CD4-positive, alpha-beta T cell treated with Interleukin-6 for 4 hours (primary cell): ENCODE results near the gene MREG.
"Not testable (repeated sequence)": the region's sequence is repeated elsewhere in the genome, so short reads cannot be mapped to it uniquely, and the experiment has no call there.

Source experiments
- DNase-seq: peaks from one replicate; pipeline ENCODE4 v3.0.0-alpha.2; 2020; ENCODE audit warnings: mixed read lengths

Gene MREG

DNA sequence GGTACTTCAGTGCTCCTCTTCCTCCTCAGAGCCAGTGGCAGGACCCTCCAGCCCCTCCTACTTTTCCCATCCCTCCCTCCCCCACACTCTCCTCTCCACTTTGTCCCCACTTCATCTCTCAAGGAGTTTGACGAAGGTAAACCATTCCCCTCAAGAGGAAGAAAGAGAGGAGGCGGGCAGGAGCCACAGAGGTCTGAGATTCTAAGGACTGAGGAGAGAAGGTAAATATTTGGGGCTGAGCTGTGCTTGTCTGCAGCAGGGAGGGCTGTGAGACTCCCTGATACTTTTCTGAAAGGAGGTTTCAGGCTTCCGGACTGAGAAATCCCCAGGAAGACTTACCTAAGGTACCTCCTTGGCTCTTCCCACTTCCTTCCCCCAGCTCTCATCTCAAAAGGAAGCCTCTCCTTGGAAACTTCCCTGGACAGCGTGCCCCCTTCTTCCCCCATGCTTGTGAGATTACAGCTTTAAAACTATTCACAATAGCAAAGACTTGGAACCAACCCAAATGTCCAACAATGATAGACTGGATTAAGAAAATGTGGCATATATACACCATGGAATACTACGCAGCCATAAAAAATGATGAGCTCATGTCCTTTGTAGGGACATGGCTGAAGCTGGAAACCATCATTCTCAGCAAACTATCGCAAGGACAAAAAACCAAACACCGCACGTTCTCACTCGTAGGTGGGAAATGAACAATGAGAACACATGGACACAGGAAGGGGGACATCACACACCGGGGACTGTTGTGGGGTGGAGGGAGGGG lies 55.8 kb downstream of the MREG start:
- DNase-seq, result not testable (repeated sequence)

- DNase-seq, result no peak
These were observed 60.3 kb downstream of the MREG start for GRCh38 chr2:215952860-215953637.

- no peak for DNase-seq
These were observed 61.8 kb downstream of the MREG start for GRCh38 chr2:215951558-215951957.

DNA sequence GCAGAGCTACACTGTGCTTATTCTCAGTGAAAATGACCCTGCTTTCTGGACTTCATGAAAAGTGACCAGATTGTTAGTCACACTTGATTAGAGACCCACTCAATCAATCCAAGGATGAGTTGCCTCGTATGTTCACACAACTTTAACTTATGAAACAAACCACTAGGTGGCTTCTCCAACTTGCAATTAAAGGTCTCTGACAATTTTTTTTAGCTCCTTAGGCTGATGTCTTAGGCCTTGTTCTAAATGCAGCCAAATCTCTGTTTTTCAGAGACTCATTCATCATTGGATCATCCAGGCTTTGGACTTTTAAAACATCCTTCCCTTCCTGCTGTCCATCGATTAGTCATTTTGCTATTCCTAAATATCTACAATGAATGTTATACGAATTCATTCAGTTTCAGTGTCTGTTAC lies 63.4 kb downstream of the MREG start:
- no peak for DNase-seq

- DNase-seq, result no peak
These were observed 65.3 kb downstream of the MREG start for GRCh38 chr2:215948051-215948450.

DNA sequence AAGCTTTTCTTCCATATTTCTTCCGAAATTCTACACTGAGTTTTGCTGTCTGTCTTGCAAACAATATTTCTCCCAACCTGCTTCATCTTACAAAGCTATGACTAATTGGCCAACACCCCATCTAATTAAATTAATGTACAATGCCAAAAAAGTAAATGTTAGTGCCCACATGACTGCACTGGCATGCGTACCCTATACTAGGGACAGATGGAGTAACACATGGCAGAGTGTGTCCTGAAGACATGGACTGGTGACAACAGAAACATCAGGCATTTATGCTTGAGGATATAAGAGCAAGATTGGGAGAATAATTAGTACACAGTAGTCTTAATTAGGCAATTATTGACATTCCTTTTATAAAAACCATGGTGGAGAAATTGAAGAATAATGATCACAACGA lies 66.8 kb downstream of the MREG start:
- no peak for DNase-seq

DNA sequence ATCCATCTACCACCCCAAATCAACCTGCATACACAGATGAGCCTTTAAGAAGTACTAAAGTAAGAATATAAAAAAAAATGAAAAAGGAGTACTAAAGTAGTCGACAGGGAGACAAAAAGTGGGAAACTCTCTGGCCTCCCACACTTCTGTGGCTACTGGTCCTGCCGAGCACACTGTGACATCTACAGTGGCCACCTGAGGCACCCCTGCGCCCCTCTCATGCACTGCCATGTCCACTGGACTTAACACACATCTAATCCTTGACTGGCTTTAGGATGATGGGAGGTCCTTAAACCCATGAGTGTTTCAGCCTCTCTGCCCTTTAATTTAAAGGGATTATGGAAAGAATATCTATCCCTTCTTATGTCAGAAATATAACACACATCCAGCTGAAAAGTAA lies 71.2 kb downstream of the MREG start:
- DNase-seq, result no peak

- DNase-seq, result no peak
These were observed 71.6 kb downstream of the MREG start for GRCh38 chr2:215941726-215942125.

DNA sequence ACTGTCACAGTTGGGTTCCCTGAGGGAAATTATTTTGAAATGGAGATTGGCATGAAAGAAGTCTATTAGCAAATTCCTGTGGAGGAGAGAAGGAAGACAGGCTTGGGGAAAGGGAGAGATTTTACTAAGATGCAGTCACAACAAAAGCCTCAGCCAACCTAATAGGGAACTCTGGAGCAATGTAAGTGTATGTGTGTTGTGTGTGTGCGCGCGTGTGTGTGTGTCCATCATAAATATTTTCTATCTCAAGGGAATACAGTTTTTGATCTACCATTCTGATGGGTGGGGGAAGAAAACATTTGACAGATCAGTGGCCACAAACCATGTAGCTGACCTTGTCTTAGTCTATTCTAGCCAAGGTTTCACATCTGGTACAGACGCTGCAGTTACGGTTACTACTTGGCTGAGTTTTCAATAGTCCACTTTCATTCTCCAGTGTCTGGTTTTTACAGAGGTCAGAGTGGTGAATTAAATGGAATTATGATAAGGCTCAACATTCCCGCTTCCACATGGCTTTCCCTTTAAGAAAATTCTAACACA lies 72.6 kb downstream of the MREG start:
- DNase-seq, result no peak

DNA sequence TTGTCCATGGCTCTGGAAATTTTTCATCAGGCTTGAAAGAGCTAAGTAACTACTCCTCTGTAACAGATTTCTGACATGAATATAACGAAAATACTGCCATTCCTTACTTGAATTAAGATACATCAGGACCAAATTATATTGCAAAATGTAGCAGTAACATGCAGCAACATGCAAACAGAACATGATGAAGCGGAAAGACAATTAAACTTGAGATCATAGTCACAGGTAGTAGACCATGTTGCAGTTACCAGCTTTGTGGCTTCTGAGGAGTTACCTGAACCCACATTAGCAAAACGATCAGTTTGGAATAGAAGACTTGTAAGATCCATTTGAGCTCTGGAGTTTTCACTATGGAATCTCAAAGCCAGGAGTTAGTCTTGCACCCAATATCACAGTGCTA lies 76.2 kb downstream of the MREG start:
- no peak for DNase-seq

- DNase-seq, result no peak
These were observed 80.2 kb downstream of the MREG start for GRCh38 chr2:215933151-215933550.

DNA sequence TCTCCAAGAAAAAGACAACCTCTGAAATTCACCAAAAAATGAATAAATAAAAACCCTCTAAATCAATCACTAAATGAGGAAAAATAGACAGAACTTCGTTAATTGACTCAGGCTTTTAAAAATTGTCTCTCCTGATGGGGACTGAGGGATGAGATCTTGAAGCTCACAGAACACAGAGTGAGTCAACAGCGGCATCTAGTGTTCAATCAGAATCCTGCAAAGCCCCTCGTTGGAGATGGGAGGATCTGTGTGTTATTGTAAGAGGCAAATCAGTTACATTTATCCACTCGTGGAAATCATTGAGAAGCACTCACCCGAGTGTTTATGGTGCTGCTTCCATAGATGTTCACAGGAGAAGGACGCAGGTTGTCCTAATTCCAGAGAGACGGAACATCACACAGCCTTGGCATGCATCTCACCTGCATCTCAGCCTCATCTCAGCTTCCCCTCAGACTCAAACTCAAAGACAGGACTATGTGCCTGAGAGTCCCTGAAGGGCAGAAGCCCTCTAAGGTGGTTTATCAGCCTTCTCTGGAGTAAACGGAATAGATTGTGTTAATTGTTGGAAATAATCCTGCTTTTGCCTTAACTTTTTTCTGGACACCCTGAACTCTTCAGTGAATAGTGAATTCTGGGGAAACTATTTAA lies 82.0 kb downstream of the MREG start:
- peak; percentile 49 for DNase-seq

GRCh38 chr2:215930505-215931253 lies 82.7 kb downstream of the MREG start:
- DNase-seq, result no peak

- no peak for DNase-seq
These were observed 83.6 kb downstream of the MREG start for GRCh38 chr2:215929602-215930335.

DNA sequence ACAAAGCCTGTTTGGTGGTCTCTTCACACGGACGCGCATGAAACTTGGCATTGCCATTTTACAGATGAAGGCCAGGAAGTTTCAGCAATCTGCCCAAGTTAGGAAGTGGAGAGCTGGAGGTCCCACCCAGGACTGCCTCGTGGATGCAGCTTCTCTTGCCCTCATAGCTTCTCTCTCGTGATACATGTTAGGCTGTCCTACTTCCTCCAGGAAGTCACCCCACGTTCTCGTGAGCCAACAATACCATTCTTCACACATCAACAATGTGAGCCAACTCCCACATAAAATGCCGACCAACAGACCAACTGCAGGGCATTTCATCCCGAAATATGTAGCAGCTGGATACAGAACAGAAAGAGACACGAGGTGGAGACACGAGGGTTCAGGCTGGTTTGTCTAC lies 85.3 kb downstream of the MREG start:
- no peak for DNase-seq

DNA sequence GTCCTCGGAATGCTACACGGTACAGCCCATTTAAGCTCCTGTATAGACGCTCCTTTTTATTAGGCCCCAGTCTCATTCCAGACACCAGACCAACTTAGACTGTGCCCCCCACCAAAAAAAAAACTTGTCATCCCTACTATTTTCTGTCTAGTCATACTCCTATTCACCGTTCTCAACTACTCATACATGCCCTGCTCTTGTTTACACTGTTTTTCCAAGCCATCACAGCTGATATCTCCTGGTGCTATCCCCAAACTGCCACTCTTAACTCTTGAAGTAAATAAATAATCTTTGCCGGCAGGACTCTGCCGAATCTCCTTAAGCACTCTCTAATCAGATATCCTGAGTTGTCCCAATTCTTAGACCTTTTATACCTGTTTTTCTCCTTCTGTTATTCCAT lies 86.4 kb downstream of the MREG start:
- not testable (repeated sequence) for DNase-seq

- no peak for DNase-seq
These were observed 91.5 kb downstream of the MREG start for GRCh38 chr2:215921895-215922294.

- peak; percentile 59 for DNase-seq
These were observed 92.9 kb downstream of the MREG start for GRCh38 chr2:215920244-215921100.

DNA sequence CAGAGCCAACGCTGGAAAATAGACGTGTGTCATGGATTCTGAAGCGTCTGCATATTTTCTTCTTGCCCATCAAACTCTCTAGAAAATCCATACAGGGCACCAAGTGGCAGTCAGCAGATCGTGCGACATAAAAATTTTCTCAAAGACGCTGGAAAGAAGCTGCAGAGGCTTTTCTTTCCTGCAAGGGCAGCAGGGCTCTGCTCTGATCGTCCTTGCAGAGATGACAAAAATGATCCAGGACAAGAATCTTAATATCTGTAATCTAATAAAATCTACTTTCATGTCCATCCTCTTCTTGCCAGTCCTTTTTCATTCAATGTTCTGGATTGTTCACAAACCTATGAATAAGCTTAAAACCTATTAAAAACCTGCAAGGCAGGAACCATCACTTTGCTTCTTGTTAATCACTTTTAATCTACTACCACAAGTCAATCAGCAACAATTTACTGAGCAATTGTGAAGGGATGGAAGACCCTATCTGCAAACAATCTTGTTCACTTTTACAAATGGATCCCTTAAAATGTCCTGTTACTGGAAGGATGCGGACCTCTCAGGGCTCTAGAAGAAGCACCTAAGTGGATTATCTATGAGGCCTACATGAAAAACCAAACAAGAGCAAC lies 93.6 kb downstream of the MREG start:
- DNase-seq, result no peak

GRCh38 chr2:215918901-215919599 lies 94.3 kb downstream of the MREG start:
- DNase-seq, result no peak
